Transverse colon (tissue), 4 donors: Measurements from ENCODE around the gene NDUFAF2. TPM values are rescaled to one million over a fixed set of nuclear protein-coding genes. Genes with fewer than 3 reads are reported as not detected.

Source experiments
- DNase-seq: peaks from one replicate; pipeline ENCODE4 v3.0.0-alpha.2; 2019
- H3K27ac ChIP-seq, 4 donors: fragments of 200-600 bp; sonication (generic); 2 replicates each; pipeline ENCODE4 v1.5.1; 2016 to 2018; ENCODE audit warnings: inconsistent platforms in 4 of 4
- H3K27me3 ChIP-seq: fragments of 200-600 bp; sonication (generic); 2 replicates; pipeline ENCODE4 v1.5.1; 2017; ENCODE audit warnings: inconsistent platforms
- H3K36me3 ChIP-seq, 4 donors: fragments of 200-600 bp; sonication (generic); 2 replicates each; pipeline ENCODE4 v1.5.1; 2017 to 2019; ENCODE audit warnings: inconsistent platforms in 4 of 4
- H3K4me1 ChIP-seq, 4 donors: fragments of 200-600 bp; sonication (generic); 2 replicates each; pipeline ENCODE4 v1.5.1; 2017 to 2020; ENCODE audit warnings: inconsistent platforms in 4 of 4
- H3K4me3 ChIP-seq, 4 donors: fragments of 200-600 bp; sonication (generic); 1 replicate in 1 of 4; 2 replicates in 3 of 4; pipeline versions ENCODE4 v1.5.1 to v1.6.1; 2017 to 2019; ENCODE audit warnings: inconsistent platforms in 4 of 4
- H3K9me3 ChIP-seq, 2 donors: fragments of 200-600 bp; sonication (generic); 2 replicates each; pipeline ENCODE4 v1.5.1; 2017 to 2019; ENCODE audit warnings: inconsistent platforms in 2 of 2
- CTCF ChIP-seq, 5 experiments: fragments of 200-600 bp in 3 of 5; fragments of 450-650 bp in 2 of 5; sonication (generic) in 3 of 5; IDR thresholded peaks; 1 replicate in 2 of 5; 2 replicates in 3 of 5; pipeline ENCODE4 v1.5.1; 2016 to 2017; ENCODE audit warnings: antibody characterized with exemption in 5 of 5, inconsistent platforms in 3 of 5, mild to moderate bottlenecking in 2 of 5, moderate library complexity in 1 of 5
- EP300 ChIP-seq: sonication (generic); formaldehyde crosslinking; IDR thresholded peaks from one replicate; pipeline ENCODE4 v1.6.1; 2017; ENCODE audit warnings: antibody characterized with exemption, low read depth
- POLR2A ChIP-seq: fragments of 450-650 bp; IDR thresholded peaks from one replicate; pipeline ENCODE4 v1.6.1; 2016; ENCODE audit warnings: antibody characterized with exemption, mild to moderate bottlenecking, moderate library complexity
- POLR2AphosphoS5 ChIP-seq, 3 donors: sonication (generic); formaldehyde crosslinking; IDR thresholded peaks; one replicate each; pipeline ENCODE4 v1.6.1; 2016; ENCODE audit warnings: antibody characterized with exemption in 3 of 3
- WGBS, 2 donors: methylation state at CpG; one replicate each; pipeline ENCODE4 v1.1.5; 2018; ENCODE audit warnings: low coverage in 1 of 2; 5-methylcytosine and 5-hydroxymethylcytosine counted together
- in situ Hi-C, 4 donors: fragments of 200-750 bp; cut with MboI; loops; one replicate each; pipeline versions ENCODE4 v1.15.0 to v1.15.1; 2017; ENCODE audit warnings: low sequenced_read_pairs in 3 of 4, low pct_ligation_motif_present in 1 of 4, low pct_unique_long_range_greater_than_20kb in 1 of 4
- intact Hi-C: fragments of 100-400 bp; cut with DNase I; formaldehyde crosslinking; loops from one replicate; pipeline ENCODE4 v1.15.1; 2023; ENCODE audit warnings: low total_unique reads
- total RNA-seq, 4 donors: library from RNA; depleted of rRNA; stranded (reverse); fragments of >200 nt; gene quantifications; one replicate each; pipeline ENCODE4 v1.1.0, GENCODE V29; 2016

The NDUFAF2 gene
- total RNA-seq, 4 donors from 2014 or later, result 8.2 to 26.5 (median 10.5) TPM

GRCh38 chr5:61137835-61138234, 192.8 kb downstream of the NDUFAF2 start:
- DNase-seq, result no peak
- TF ChIP-seq POLR2AphosphoS5 (IDR thresholded peaks at IDR 0.05), result no peak
- no peak for TF ChIP-seq EP300
- no peak for TF ChIP-seq CTCF (IDR thresholded peaks at IDR 0.05)
- no peak for TF ChIP-seq POLR2A
- intact Hi-C loops (no loop called here), in situ Hi-C loops (no loop called here)
- no peaks in the 10 kb centered on the region for H3K27me3 ChIP-seq
- H3K9me3 ChIP-seq, result no peaks in the 10 kb centered on the region
- H3K4me1 ChIP-seq, result no peaks in the 10 kb centered on the region
- WGBS, 2 donors, result 80 to 94% methylated on average over 1 of the region's 1 CpG
- no peak overlapping the region for H3K27ac ChIP-seq
- H3K4me3 ChIP-seq, result no peak overlapping the region
- no peaks in the 10 kb centered on the region for H3K36me3 ChIP-seq

GRCh38 chr5:61139094-61139873, 194.3 kb downstream of the NDUFAF2 start:
- H3K4me1 ChIP-seq, result no peaks in the 10 kb centered on the region
- H3K9me3 ChIP-seq, result no peaks in the 10 kb centered on the region
- no peak for TF ChIP-seq POLR2A
- peak in 4 of 5 experiments; percentile 11 to 31 (median 26) for TF ChIP-seq CTCF (IDR thresholded peaks at IDR 0.05)
- TF ChIP-seq EP300, result no peak
- no peak for DNase-seq
- no peak overlapping the region for H3K4me3 ChIP-seq
- H3K36me3 ChIP-seq, result no peaks in the 10 kb centered on the region
- in situ Hi-C loops, result no loop called here
- intact Hi-C loops, result no loop called here
- WGBS, 2 donors, result 77% methylated on average over 5 of the region's 5 CpGs
- H3K27me3 ChIP-seq, result no peaks in the 10 kb centered on the region
- H3K27ac ChIP-seq, result no peak overlapping the region

- in situ Hi-C loops (no loop called here), intact Hi-C loops (no loop called here)
- Histone ChIP-seq H3K36me3 (no peaks in the 10 kb centered on the region), H3K27ac (no peak overlapping the region), H3K27me3 (no peaks in the 10 kb centered on the region), H3K4me3 (no peak overlapping the region), H3K9me3 (no peaks in the 10 kb centered on the region), H3K4me1 (no peaks in the 10 kb centered on the region)
- DNase-seq, result no peak
- TF ChIP-seq POLR2A (no peak), EP300 (no peak), POLR2AphosphoS5 (IDR thresholded peaks at IDR 0.05) (no peak), CTCF (IDR thresholded peaks at IDR 0.05) (no peak)
- 93% methylated on average over 4 of the region's 4 CpGs; no CpG with 5 or more reads in 1 of the 2 donors for WGBS, 2 donors
These were observed 194.9 kb downstream of the NDUFAF2 start for GRCh38 chr5:61139931-61140330.

- in situ Hi-C loops (no loop called here), intact Hi-C loops (no loop called here)
- Histone ChIP-seq H3K4me3 (no peak overlapping the region), H3K27ac (no peak overlapping the region), H3K9me3 (no peaks in the 10 kb centered on the region), H3K36me3 (no peaks in the 10 kb centered on the region), H3K27me3 (no peaks in the 10 kb centered on the region), H3K4me1 (no peaks in the 10 kb centered on the region)
- no peak for TF ChIP-seq CTCF (IDR thresholded peaks at IDR 0.05)
- TF ChIP-seq EP300, result no peak
- TF ChIP-seq POLR2A, result no peak
- TF ChIP-seq POLR2AphosphoS5 (IDR thresholded peaks at IDR 0.05), result no peak
- DNase-seq, result no peak
- WGBS, 2 donors, result 69 to 100% methylated on average over 1 of the region's 1 CpG
These were observed 196.8 kb downstream of the NDUFAF2 start for GRCh38 chr5:61141801-61142200.
